ENCODE results near the gene HOXA2.

DNA sequence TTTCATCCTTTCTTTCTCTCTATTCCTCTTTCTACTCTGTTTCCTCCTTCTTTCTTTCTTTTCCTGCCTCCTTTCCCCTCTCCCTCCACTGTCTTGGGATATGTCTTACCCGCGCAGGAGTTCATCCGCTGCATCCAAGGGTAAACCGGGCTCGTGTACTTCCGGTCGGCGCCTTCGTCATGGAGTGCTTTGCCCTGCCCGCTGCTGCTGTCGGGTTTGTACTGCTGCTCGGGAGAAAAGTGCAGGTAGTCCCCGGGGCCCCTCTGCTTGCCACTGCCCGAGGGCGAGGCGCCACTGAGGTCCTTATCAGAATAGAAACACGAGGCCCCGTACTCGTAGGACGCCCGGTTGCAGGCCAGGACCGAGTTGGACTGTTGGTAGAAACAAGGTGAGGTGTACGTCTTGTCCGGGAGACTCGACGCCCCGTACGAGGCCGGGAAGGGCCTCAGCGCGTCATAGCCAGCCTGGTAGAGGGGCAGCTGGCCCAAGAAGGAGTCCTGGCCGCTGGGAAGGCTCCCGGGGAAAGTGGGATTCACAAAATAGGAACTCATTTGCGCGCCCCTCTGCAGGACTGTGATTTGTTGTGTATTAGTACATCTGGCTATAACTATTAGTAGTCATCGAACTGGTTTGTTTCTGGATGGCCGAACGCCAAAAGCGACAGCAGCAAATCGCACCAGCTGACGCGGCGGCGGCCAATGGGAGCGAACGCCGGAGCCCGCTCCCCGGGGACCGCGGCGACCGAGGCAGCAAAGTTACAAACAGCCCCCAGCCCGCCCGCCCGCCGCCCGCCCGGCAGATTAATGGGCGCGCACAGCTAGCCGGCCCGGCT lies 44.9 kb upstream of the HOXA2 start, which contains the start of gene HOXA6:
- TF ChIP-seq, protein P1, sequence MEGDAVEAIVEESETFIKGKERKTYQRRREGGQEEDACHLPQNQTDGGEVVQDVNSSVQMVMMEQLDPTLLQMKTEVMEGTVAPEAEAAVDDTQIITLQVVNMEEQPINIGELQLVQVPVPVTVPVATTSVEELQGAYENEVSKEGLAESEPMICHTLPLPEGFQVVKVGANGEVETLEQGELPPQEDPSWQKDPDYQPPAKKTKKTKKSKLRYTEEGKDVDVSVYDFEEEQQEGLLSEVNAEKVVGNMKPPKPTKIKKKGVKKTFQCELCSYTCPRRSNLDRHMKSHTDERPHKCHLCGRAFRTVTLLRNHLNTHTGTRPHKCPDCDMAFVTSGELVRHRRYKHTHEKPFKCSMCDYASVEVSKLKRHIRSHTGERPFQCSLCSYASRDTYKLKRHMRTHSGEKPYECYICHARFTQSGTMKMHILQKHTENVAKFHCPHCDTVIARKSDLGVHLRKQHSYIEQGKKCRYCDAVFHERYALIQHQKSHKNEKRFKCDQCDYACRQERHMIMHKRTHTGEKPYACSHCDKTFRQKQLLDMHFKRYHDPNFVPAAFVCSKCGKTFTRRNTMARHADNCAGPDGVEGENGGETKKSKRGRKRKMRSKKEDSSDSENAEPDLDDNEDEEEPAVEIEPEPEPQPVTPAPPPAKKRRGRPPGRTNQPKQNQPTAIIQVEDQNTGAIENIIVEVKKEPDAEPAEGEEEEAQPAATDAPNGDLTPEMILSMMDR (IDR thresholded peaks at IDR 0.05) = no peak
- no peak for TF ChIP-seq EP300 (IDR thresholded peaks at IDR 0.05)

Measured in stomach (tissue), 4 donors.